Upper lobe of left lung (tissue), 4 donors: Measurements from ENCODE around the gene NGB.

Experiments
- POLR2A ChIP-seq, 4 donors: fragments of 450-650 bp; IDR thresholded peaks; one replicate each; pipeline ENCODE4 v1.5.1; 2016 to 2017; ENCODE audit warnings: antibody characterized with exemption in 4 of 4, mild to moderate bottlenecking in 2 of 4
- POLR2AphosphoS5 ChIP-seq, 2 donors: sonication (generic); formaldehyde crosslinking; IDR thresholded peaks; one replicate each; pipeline ENCODE4 v1.5.1; 2017; ENCODE audit warnings: antibody characterized with exemption in 2 of 2
- TF ChIP-seq, protein P1 (sequence below), 6 experiments: fragments of 450-650 bp in 4 of 6; fragments of 200-600 bp in 2 of 6; sonication (generic) in 2 of 6; IDR thresholded peaks; one replicate each; pipeline ENCODE4 v1.5.1; 2016 to 2019; ENCODE audit warnings: antibody characterized with exemption in 6 of 6

- TF ChIP-seq, protein P1, sequence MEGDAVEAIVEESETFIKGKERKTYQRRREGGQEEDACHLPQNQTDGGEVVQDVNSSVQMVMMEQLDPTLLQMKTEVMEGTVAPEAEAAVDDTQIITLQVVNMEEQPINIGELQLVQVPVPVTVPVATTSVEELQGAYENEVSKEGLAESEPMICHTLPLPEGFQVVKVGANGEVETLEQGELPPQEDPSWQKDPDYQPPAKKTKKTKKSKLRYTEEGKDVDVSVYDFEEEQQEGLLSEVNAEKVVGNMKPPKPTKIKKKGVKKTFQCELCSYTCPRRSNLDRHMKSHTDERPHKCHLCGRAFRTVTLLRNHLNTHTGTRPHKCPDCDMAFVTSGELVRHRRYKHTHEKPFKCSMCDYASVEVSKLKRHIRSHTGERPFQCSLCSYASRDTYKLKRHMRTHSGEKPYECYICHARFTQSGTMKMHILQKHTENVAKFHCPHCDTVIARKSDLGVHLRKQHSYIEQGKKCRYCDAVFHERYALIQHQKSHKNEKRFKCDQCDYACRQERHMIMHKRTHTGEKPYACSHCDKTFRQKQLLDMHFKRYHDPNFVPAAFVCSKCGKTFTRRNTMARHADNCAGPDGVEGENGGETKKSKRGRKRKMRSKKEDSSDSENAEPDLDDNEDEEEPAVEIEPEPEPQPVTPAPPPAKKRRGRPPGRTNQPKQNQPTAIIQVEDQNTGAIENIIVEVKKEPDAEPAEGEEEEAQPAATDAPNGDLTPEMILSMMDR (IDR thresholded peaks at IDR 0.05): no peak
- TF ChIP-seq POLR2A (IDR thresholded peaks at IDR 0.05) (no peak), POLR2AphosphoS5 (IDR thresholded peaks at IDR 0.05) (no peak)
These were observed 51.4 kb downstream of the NGB start for GRCh38 chr14:77219591-77219990.
